Ovary (tissue), 3 donors: ENCODE results near the gene BTBD9.

Source experiments
- POLR2A ChIP-seq: fragments of 450-650 bp; IDR thresholded peaks from one replicate; pipeline ENCODE4 v1.6.1; 2017; ENCODE audit warnings: antibody characterized with exemption, mild to moderate bottlenecking, moderate library complexity
- TF ChIP-seq, protein P1 (sequence below), 3 donors: fragments of 450-650 bp in 2 of 3; fragments of 200-600 bp in 1 of 3; IDR thresholded peaks; one replicate each; pipeline versions ENCODE4 v1.5.1 to v1.8.0; 2016 to 2022; ENCODE audit warnings: antibody characterized with exemption in 3 of 3, mild to moderate bottlenecking in 1 of 3
- donor health status: DM: no; HTN: no; CAD: no.

GRCh38 chr6:38438097-38438496 lies 201.6 kb downstream of the BTBD9 start:
- TF ChIP-seq, protein P1, sequence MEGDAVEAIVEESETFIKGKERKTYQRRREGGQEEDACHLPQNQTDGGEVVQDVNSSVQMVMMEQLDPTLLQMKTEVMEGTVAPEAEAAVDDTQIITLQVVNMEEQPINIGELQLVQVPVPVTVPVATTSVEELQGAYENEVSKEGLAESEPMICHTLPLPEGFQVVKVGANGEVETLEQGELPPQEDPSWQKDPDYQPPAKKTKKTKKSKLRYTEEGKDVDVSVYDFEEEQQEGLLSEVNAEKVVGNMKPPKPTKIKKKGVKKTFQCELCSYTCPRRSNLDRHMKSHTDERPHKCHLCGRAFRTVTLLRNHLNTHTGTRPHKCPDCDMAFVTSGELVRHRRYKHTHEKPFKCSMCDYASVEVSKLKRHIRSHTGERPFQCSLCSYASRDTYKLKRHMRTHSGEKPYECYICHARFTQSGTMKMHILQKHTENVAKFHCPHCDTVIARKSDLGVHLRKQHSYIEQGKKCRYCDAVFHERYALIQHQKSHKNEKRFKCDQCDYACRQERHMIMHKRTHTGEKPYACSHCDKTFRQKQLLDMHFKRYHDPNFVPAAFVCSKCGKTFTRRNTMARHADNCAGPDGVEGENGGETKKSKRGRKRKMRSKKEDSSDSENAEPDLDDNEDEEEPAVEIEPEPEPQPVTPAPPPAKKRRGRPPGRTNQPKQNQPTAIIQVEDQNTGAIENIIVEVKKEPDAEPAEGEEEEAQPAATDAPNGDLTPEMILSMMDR (IDR thresholded peaks at IDR 0.05): no peak
- TF ChIP-seq POLR2A: no peak
